ENCODE data around the gene DALRD3.

DALRD3 gene

GRCh38 chr3:49006408-49007067 is 11.8 kb downstream of the DALRD3 start:
- Mint-ChIP-seq H3K27ac (peak overlapping the region; percentile 99 to 100 (median 100)), H3K4me1 (peaks cover 21% of the 10 kb centered on the region), H3K4me3 (peak overlapping the region; percentile 99 to 100 (median 100)), H3K36me3 (ENCODE audit: low read depth) (peaks cover 9% of the 10 kb centered on the region), H3K9me3 (no peaks in the 10 kb centered on the region), H3K27me3 (ENCODE audit: low read depth) (no peaks in the 10 kb centered on the region)
- TF ChIP-seq CTCF (IDR thresholded peaks at IDR 0.05; ENCODE audit: unreplicated experiment in 3 of 3), result no peak

- H3K36me3 Mint-ChIP-seq (ENCODE audit: low read depth), result peaks cover 7% of the 10 kb centered on the region
- peaks cover 21% of the 10 kb centered on the region for H3K4me1 Mint-ChIP-seq
- no peaks in the 10 kb centered on the region for H3K9me3 Mint-ChIP-seq
- H3K4me3 Mint-ChIP-seq, result peak overlapping the region; percentile 99 to 100 (median 100)
- TF ChIP-seq CTCF (IDR thresholded peaks at IDR 0.05; ENCODE audit: unreplicated experiment in 3 of 3), result no peak
- no peaks in the 10 kb centered on the region for H3K27me3 Mint-ChIP-seq (ENCODE audit: low read depth)
- H3K27ac Mint-ChIP-seq, result peak overlapping the region; percentile 99 to 100 (median 100)
Measured at GRCh38 chr3:49005998-49006397, 12.4 kb downstream of the DALRD3 start.

- Mint-ChIP-seq H3K27ac (no peak overlapping the region), H3K9me3 (no peaks in the 10 kb centered on the region), H3K4me3 (no peak overlapping the region), H3K36me3 (ENCODE audit: low read depth) (peaks cover 7% of the 10 kb centered on the region), H3K27me3 (ENCODE audit: low read depth) (no peaks in the 10 kb centered on the region), H3K4me1 (peaks cover 21% of the 10 kb centered on the region)
- TF ChIP-seq CTCF (IDR thresholded peaks at IDR 0.05; ENCODE audit: unreplicated experiment in 3 of 3), result no peak
Measured at GRCh38 chr3:49005303-49005680, 13.1 kb downstream of the DALRD3 start.

GRCh38 chr3:49004352-49005302 is 13.8 kb downstream of the DALRD3 start:
- Mint-ChIP-seq H3K36me3 (ENCODE audit: low read depth) (peaks cover 7% of the 10 kb centered on the region), H3K27ac (no peak overlapping the region), H3K4me1 (peaks cover 21% of the 10 kb centered on the region), H3K4me3 (peak overlapping the region in 1 of 3 experiments; percentile 67), H3K27me3 (ENCODE audit: low read depth) (no peaks in the 10 kb centered on the region), H3K9me3 (no peaks in the 10 kb centered on the region)
- no peak for TF ChIP-seq CTCF (IDR thresholded peaks at IDR 0.05; ENCODE audit: unreplicated experiment in 3 of 3)

- H3K9me3 Mint-ChIP-seq, result no peaks in the 10 kb centered on the region
- no peaks in the 10 kb centered on the region for H3K27me3 Mint-ChIP-seq (ENCODE audit: low read depth)
- H3K4me3 Mint-ChIP-seq, result no peak overlapping the region
- no peaks in the 10 kb centered on the region for H3K4me1 Mint-ChIP-seq
- no peak for TF ChIP-seq CTCF (IDR thresholded peaks at IDR 0.05; ENCODE audit: unreplicated experiment in 3 of 3)
- H3K36me3 Mint-ChIP-seq (ENCODE audit: low read depth), result no peaks in the 10 kb centered on the region
- H3K27ac Mint-ChIP-seq, result no peak overlapping the region
Measured at GRCh38 chr3:49001155-49001554, 17.2 kb downstream of the DALRD3 start.

Data from nephron (organoid).